Peyer's patch (tissue), 4 donors: ENCODE results near the gene LCA5L. TPM values are rescaled to one million over a fixed set of nuclear protein-coding genes. Genes with fewer than 3 reads are reported as not detected.

Source experiments
- DNase-seq, 3 donors: peaks; one replicate each; pipeline ENCODE4 v3.0.0-alpha.2; 2017 to 2019
- H3K27ac ChIP-seq, 4 donors: fragments of 200-600 bp; sonication (generic); one replicate each; pipeline ENCODE4 v1.5.1; 2016 to 2019
- H3K27me3 ChIP-seq, 2 donors: fragments of 200-600 bp; sonication (generic); one replicate each; pipeline ENCODE4 v1.5.1; 2019
- H3K36me3 ChIP-seq, 3 donors: fragments of 200-600 bp; sonication (generic); one replicate each; pipeline ENCODE4 v1.5.1; 2016 to 2019
- H3K4me1 ChIP-seq, 4 donors: fragments of 200-600 bp; sonication (generic); one replicate each; pipeline ENCODE4 v1.5.1; 2016 to 2019
- H3K4me3 ChIP-seq, 4 donors: fragments of 200-600 bp; sonication (generic); 1 replicate in 3 of 4; 2 replicates in 1 of 4; pipeline ENCODE4 v1.5.1; 2016 to 2019; ENCODE audit warnings: mild to moderate bottlenecking in 1 of 4
- H3K9me3 ChIP-seq, 4 donors: fragments of 200-600 bp; sonication (generic); one replicate each; pipeline ENCODE4 v1.5.1; 2016 to 2019; ENCODE audit warnings: mild to moderate bottlenecking in 1 of 4
- POLR2A ChIP-seq, 2 donors: fragments of 450-650 bp; IDR thresholded peaks; one replicate each; pipeline ENCODE4 v1.5.1; 2017; ENCODE audit warnings: antibody characterized with exemption in 2 of 2, mild to moderate bottlenecking in 2 of 2, moderate library complexity in 2 of 2
- total RNA-seq, 4 donors: library from RNA; depleted of rRNA; stranded (reverse); fragments of >200 nt; gene quantifications; one replicate each; pipeline ENCODE4 v1.1.0, GENCODE V29; 2016
- TF ChIP-seq, protein P1 (sequence below), 6 experiments: fragments of 450-650 bp in 4 of 6; fragments of 200-600 bp in 2 of 6; sonication (generic) in 1 of 6; IDR thresholded peaks; one replicate each; pipeline ENCODE4 v1.5.1; 2017 to 2019; ENCODE audit warnings: antibody characterized with exemption in 6 of 6, mild to moderate bottlenecking in 3 of 6, moderate library complexity in 1 of 6

Gene LCA5L
- total RNA-seq, 4 donors from 2014 or later = 0.88 to 2.0 TPM; not detected in 2

DNA sequence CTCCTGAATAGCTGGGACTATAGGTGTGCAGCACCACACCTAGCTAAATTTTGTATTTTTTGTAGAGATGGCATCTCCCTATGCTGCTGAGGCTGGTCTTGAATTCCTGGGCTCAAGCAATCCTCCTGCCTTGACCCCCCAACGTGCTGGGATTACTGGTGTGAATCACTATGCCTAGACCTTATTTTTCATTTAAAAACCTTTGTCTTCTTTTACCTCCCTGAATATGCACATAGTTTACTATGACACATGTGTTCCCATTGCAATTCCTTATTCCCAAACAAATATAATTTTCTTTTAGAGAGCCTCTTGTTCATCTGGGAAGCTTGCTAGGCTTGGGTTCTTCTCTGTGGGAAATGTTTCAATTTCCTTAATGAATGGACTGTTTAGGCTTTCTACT, 23.0 kb upstream of the LCA5L start:
- no peak for TF ChIP-seq POLR2A (IDR thresholded peaks at IDR 0.05)
- TF ChIP-seq, protein P1, sequence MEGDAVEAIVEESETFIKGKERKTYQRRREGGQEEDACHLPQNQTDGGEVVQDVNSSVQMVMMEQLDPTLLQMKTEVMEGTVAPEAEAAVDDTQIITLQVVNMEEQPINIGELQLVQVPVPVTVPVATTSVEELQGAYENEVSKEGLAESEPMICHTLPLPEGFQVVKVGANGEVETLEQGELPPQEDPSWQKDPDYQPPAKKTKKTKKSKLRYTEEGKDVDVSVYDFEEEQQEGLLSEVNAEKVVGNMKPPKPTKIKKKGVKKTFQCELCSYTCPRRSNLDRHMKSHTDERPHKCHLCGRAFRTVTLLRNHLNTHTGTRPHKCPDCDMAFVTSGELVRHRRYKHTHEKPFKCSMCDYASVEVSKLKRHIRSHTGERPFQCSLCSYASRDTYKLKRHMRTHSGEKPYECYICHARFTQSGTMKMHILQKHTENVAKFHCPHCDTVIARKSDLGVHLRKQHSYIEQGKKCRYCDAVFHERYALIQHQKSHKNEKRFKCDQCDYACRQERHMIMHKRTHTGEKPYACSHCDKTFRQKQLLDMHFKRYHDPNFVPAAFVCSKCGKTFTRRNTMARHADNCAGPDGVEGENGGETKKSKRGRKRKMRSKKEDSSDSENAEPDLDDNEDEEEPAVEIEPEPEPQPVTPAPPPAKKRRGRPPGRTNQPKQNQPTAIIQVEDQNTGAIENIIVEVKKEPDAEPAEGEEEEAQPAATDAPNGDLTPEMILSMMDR (IDR thresholded peaks at IDR 0.05) = no peak
- H3K27me3 ChIP-seq = no peaks in the 10 kb centered on the region
- no peak for DNase-seq

DNA sequence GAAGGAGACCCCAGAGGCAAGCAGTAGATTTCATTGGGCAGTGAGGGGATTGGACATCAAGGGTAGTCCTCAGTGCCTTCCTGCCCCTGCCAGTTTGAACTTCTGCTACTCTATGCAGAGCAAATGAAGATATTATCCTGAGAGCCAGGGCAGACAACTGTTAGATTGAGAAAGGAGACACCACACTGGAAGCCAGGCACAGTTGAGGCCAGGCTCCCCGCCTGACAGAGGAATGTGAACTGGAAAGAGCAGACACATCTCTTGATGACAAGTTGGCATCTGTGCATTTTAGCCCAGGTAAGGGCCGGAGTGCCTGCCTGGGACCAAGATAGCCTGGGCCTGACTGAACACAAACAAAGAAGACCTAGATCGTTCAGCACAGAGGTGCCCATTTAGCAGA, 22.2 kb upstream of the LCA5L start:
- TF ChIP-seq POLR2A (IDR thresholded peaks at IDR 0.05) = no peak
- TF ChIP-seq, protein P1 (IDR thresholded peaks at IDR 0.05) = no peak
- H3K36me3 ChIP-seq = no peaks in the 10 kb centered on the region
- no peak overlapping the region for H3K27ac ChIP-seq
- H3K4me3 ChIP-seq = no peak overlapping the region
- DNase-seq = no peak
- no peaks in the 10 kb centered on the region for H3K4me1 ChIP-seq
- no peaks in the 10 kb centered on the region for H3K27me3 ChIP-seq
- H3K9me3 ChIP-seq = no peaks in the 10 kb centered on the region

More for the DNA sequence above, 23.0 kb upstream of the LCA5L start:
- H3K9me3 ChIP-seq = no peaks in the 10 kb centered on the region
- H3K4me3 ChIP-seq = no peak overlapping the region
- no peak overlapping the region for H3K27ac ChIP-seq
- H3K36me3 ChIP-seq = no peaks in the 10 kb centered on the region
- no peaks in the 10 kb centered on the region for H3K4me1 ChIP-seq

GRCh38 chr21:39466584-39466983, 21.0 kb upstream of the LCA5L start:
- Histone ChIP-seq H3K4me1 (no peaks in the 10 kb centered on the region), H3K36me3 (no peaks in the 10 kb centered on the region), H3K4me3 (no peak overlapping the region), H3K9me3 (no peaks in the 10 kb centered on the region), H3K27ac (no peak overlapping the region), H3K27me3 (no peaks in the 10 kb centered on the region)
- DNase-seq = no peak
- TF ChIP-seq, protein P1 (IDR thresholded peaks at IDR 0.05) = no peak
- no peak for TF ChIP-seq POLR2A (IDR thresholded peaks at IDR 0.05)

GRCh38 chr21:39463308-39463707, 17.7 kb upstream of the LCA5L start:
- H3K4me3 ChIP-seq = no peak overlapping the region
- no peaks in the 10 kb centered on the region for H3K27me3 ChIP-seq
- no peak overlapping the region for H3K27ac ChIP-seq
- no peak for DNase-seq
- no peak for TF ChIP-seq POLR2A (IDR thresholded peaks at IDR 0.05)
- TF ChIP-seq, protein P1 (IDR thresholded peaks at IDR 0.05) = no peak
- no peaks in the 10 kb centered on the region for H3K4me1 ChIP-seq
- H3K9me3 ChIP-seq = no peaks in the 10 kb centered on the region
- no peaks in the 10 kb centered on the region for H3K36me3 ChIP-seq

DNA sequence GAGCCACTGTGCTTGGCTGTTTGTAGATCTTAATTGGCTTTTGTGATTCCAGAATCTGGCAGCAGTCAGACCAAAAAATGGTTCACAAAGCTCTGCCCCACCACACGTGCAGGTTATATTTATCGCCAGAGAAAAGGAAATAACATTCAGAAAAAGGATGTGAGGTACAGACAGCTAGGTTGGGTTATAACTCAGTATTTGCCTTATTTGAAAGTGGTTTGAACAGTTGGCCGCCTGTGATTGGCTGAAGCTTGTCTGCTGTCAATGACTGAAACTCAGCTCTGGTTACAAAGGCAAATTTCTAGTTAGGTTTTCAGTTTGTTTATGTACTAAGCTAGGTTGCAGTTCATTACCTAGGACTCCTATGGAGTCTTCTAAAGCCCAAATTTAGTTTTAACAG, 15.8 kb upstream of the LCA5L start:
- H3K4me1 ChIP-seq = no peaks in the 10 kb centered on the region
- H3K9me3 ChIP-seq = no peaks in the 10 kb centered on the region
- H3K36me3 ChIP-seq = no peaks in the 10 kb centered on the region
- TF ChIP-seq POLR2A (IDR thresholded peaks at IDR 0.05) = no peak
- TF ChIP-seq, protein P1 (IDR thresholded peaks at IDR 0.05) = no peak
- no peak overlapping the region for H3K4me3 ChIP-seq
- DNase-seq = no peak
- no peak overlapping the region for H3K27ac ChIP-seq
- H3K27me3 ChIP-seq = no peaks in the 10 kb centered on the region

DNA sequence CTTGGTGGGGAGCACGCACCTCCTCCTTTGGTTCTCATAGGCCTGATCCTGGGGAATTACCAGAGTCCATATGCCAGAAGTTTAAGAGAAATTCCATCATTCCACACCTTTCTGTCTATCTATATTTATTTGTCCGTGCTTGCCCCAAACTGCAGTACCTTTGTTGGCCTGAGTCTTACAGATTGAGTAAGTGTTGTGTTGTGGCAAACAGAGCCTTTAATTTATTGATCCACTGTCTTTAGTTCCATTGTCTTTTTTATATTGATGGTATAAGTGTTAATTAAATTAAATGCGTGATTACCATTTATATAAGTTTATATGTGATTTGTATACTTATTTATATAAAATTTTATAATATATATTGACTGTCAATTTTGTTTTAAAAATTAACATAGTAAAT, 11.1 kb upstream of the LCA5L start:
- TF ChIP-seq, protein P1 (IDR thresholded peaks at IDR 0.05) = peak in 3 of 6 experiments; percentile 11 to 29 (median 17)
- TF ChIP-seq POLR2A (IDR thresholded peaks at IDR 0.05) = no peak
- Histone ChIP-seq H3K36me3 (no peaks in the 10 kb centered on the region), H3K9me3 (no peaks in the 10 kb centered on the region), H3K4me1 (no peaks in the 10 kb centered on the region), H3K27ac (no peak overlapping the region), H3K4me3 (no peak overlapping the region), H3K27me3 (no peaks in the 10 kb centered on the region)
- DNase-seq = no peak
